ENCODE results near the gene NOP14. TPM values are rescaled to one million over a fixed set of nuclear protein-coding genes. Genes with fewer than 3 reads are reported as not detected.
"Not testable (repeated sequence)": the region's sequence is repeated elsewhere in the genome, so short reads cannot be mapped to it uniquely, and the experiment has no call there.

NOP14 gene
- polyA plus RNA-seq, 3 donors: 19.2 to 22.6 (median 19.9) TPM

DNA sequence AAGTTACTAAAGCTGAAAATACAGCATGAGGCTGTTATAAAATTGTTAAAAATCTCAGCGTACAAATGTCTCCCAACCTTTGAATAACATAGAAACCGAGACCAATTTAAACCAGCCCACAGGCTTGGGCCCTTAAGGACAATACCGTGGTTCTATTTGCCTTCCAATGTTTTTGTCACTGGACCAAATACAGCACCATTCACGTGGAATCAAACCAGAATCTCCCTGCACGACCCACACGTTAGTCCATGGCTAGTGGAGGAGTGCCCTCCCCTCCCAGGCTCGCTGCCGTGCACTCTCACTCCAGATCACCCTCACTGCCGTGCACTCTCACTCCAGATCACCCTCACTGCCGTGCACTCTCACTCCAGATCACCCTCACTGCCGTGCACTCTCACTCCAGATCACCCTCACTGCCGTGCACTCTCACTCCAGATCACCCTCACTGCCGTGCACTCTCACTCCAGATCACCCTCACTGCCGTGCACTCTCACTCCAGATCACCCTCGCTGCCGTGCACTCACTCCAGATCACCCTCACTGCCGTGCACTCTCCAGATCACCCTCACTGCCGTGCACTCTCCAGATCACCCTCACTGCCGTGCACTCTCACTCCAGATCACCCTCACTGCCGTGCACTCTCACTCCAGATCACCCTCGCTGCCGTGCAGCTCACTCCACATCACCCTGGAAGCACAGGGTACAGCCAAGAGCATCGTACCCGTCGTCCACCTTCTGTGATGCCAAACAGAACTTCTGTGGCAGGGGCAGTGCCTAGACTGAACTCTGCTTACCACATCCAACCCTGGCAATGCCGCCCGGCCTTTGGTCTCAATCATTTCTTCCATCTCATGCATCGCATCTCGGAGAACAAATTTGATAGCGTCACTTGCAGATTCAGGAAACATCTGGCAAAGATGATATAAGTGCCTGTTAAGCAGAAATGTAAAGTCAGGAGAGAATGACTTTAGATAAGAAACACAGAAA lies 17.3 kb downstream of the NOP14 start:
- 90 to 92% (median 92%) methylated on average over 27 to 28 of the region's 30 CpGs for WGBS, 3 donors
- H3K27ac ChIP-seq (ENCODE audit: low read depth, low read length): not testable (repeated sequence)

- WGBS, 3 donors: 86 to 89% (median 88%) methylated on average over 30 of the region's 30 CpGs
- H3K27ac ChIP-seq (ENCODE audit: low read depth, low read length): no peak overlapping the region
Observed at GRCh38 chr4:2944586-2945526, 18.4 kb downstream of the NOP14 start.

- WGBS, 3 donors: 87 to 89% (median 88%) methylated on average over 11 of the region's 11 CpGs
- no peak overlapping the region for H3K27ac ChIP-seq (ENCODE audit: low read depth, low read length)
Observed at GRCh38 chr4:2944091-2944482, 19.1 kb downstream of the NOP14 start.

DNA sequence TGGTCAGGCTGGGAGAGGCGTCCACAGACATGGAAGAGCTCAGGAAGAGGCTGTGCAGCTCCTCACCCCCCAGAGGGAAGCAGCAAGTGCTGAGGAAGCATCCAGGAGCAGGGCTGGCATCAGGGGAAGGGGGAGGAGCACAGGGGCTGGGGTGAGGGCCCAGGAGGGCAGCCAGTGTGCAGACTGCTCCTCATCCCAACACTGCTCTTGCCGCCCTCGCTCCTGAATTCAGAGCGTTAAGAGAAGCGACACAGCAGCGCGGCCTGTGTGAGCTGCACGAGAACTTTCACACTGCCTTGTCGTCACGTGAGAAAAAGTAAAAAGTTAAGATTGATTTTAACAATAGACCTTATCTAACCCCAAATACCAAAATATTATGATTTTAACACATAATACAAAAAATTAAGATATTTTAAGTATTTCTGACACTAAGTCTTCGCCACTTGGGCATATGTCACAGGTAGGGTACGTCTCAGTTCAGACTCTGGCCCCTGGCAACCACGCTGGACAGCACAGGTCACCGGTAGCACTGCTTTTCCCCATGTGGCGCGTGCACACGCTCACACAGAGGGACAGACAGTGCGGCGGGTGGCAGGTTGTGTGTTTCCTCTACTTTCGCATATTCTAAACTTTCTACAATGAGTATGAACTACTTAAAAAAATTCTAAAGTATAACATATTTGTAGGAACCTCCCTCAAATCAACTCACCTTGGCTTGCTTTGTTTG lies 19.7 kb downstream of the NOP14 start:
- H3K27ac ChIP-seq (ENCODE audit: low read depth, low read length): no peak overlapping the region
- 93 to 96% (median 95%) methylated on average over 20 of the region's 20 CpGs for WGBS, 3 donors

DNA sequence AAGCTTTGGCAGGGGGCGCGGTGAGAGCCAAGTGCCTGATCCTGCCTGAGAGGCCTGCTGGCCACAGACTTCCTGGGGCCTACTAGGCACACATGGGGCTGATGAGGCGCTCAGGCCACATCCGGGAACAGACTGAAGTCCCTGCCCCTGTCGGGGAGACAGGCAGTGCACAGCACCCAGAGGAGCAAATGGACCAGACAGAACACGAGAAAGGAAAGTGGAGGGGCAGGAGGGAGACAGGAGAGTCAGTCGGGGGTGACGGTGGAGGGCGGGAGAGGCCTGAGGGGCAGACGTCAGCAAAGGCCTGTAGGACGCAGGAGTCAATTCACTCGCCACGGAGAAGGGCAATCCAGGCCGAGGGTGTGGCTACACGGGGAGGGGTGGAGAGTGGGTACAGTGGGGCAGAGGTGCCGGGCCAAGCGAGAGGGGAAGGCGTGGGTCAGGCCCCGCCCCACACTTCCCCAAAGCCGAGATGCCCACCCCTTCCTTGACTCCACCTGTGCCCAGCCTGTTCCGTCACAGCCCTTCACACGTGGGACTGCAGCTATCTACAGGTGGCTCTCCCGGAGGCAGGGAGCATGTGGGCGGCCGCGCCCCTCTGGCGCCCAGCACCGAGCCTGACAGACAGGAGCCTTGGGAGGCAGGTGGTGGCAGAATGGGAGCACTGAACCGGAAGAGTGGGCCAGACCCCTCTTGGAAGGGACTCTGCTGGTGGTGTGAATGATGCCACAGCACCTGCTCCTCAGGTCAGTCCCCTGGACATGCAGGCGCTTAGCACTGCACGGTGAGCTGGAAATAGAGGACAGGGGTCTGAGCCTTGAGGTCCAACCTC lies 20.5 kb downstream of the NOP14 start:
- WGBS, 3 donors: 73 to 79% (median 77%) methylated on average over 29 to 31 of the region's 31 CpGs
- H3K27ac ChIP-seq (ENCODE audit: low read depth, low read length): no peak overlapping the region

DNA sequence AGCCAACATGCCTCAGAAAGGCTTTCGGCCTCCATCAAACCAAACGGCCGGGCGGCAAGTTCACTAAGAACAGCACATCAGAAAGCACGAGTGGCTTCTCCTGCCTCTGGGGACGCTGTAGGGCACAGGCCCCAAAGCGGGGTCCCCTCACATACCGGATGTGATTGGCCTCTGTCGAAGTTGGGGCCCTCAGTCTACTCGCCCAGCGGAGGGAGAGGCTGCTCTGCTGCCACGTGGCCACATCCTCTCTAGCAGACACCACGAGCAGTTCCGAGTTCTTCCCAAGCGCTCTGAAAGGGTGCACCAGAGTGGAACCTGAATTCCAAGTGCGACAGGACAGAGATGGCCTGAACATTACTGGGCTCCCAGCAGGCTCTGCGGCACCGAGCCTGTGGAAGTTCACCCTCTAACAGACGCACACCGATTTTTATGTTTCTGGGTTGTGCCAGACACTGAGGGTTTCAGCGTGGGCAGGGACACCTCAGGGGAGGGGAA lies 21.1 kb downstream of the NOP14 start:
- H3K27ac ChIP-seq (ENCODE audit: low read depth, low read length): no peak overlapping the region
- 88 to 91% (median 89%) methylated on average over 21 of the region's 21 CpGs for WGBS, 3 donors

- 89 to 91% (median 90%) methylated on average over 24 of the region's 24 CpGs for WGBS, 3 donors
- H3K27ac ChIP-seq (ENCODE audit: low read depth, low read length): no peak overlapping the region
Observed at GRCh38 chr4:2941138-2942036, 21.8 kb downstream of the NOP14 start.

- no peak overlapping the region for H3K27ac ChIP-seq (ENCODE audit: low read depth, low read length)
- WGBS, 3 donors: 90 to 94% (median 93%) methylated on average over 29 of the region's 29 CpGs
Observed at GRCh38 chr4:2940267-2941137, 22.7 kb downstream of the NOP14 start.

- 88 to 90% (median 90%) methylated on average over 30 of the region's 30 CpGs for WGBS, 3 donors
- H3K27ac ChIP-seq (ENCODE audit: low read depth, low read length): no peak overlapping the region
Observed at GRCh38 chr4:2939383-2940243, 23.6 kb downstream of the NOP14 start.

DNA sequence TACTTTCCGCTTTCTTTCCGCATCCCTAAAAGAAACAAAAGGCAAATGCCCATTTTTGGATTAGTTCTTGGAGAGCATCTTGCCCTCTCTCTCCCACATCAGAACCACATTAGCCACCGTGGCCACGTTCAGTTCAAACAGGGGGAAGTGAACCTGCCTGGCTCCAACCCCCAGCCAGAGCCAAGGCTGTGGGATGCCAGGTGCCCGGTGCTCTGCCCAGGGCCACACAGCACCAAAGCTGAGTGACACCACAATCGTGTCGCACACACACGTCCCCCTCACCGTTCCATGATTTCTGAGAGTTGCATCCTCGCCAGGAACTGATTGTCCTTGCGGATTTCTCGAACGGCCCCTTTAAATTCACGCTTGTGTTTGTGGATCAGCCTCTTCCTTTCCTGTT lies 24.3 kb downstream of the NOP14 start:
- WGBS, 3 donors: 86 to 92% (median 90%) methylated on average over 14 of the region's 14 CpGs
- no peak overlapping the region for H3K27ac ChIP-seq (ENCODE audit: low read depth, low read length)

DNA sequence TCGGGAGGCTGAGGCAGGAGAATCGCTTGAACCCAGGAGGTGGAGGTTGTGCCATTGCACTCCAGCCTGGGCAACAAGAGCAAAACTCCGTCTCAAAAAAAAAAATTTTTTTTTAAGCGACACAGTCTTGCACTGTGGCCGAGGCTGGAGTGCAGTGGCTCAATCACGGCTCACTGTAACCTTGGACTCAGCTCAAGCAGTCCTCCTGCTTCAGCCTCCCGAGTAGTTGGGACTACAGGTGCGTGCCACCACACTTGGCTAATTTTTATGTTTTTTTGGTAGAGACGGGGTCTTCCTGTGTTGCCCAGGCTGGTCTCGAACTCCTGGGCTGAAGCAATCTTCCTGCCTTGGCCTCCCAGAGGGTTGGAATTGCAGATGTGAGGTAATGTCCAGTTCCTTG lies 24.8 kb downstream of the NOP14 start:
- WGBS, 3 donors: 89 to 95% (median 92%) methylated on average over 9 to 10 of the region's 10 CpGs
- H3K27ac ChIP-seq (ENCODE audit: low read depth, low read length): not testable (repeated sequence)

GRCh38 chr4:2937986-2938385 lies 25.2 kb downstream of the NOP14 start:
- H3K27ac ChIP-seq (ENCODE audit: low read depth, low read length): no peak overlapping the region
- 71 to 85% (median 77%) methylated on average over 11 to 12 of the region's 12 CpGs for WGBS, 3 donors

GRCh38 chr4:2937146-2937857 lies 25.9 kb downstream of the NOP14 start:
- 65 to 81% (median 78%) methylated on average over 23 of the region's 23 CpGs for WGBS, 3 donors
- H3K27ac ChIP-seq (ENCODE audit: low read depth, low read length): no peak overlapping the region

DNA sequence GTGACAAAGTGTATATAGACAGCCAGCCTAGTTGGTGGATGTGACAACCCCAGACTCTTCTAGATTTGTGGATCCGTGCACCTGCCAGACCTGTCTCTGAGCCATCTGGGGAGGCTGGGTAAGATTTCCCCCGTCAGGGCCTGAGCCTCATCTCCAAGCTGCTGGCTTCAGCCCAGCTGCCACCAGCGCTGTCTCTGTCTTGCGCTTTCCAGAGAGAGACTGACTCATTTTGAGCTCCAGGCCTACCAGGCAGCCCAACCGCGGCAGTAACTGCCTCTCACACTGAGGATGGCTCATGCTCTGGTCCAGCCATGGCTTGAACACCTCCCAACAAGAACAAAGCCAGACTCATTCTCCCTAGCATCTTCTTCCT lies 26.4 kb downstream of the NOP14 start:
- WGBS, 3 donors: 66 to 81% (median 80%) methylated on average over 6 of the region's 6 CpGs
- H3K27ac ChIP-seq (ENCODE audit: low read depth, low read length): no peak overlapping the region

Data from adipose tissue (tissue), 3 donors.